Measurements from ENCODE around the gene DLGAP4.
A peak's percentile ranks its signal among the peaks of the same experiment; 100 is the strongest.

- TF ChIP-seq CTCF (IDR thresholded peaks at IDR 0.05), result no peak
- peak; percentile 50 to 66 for TF ChIP-seq POLR2A (IDR thresholded peaks at IDR 0.05)
These were observed 156.5 kb downstream of the DLGAP4 start for GRCh38 chr20:36462440-36463211.
